NT2/D1 (cell line): ENCODE measurements around the gene POPDC2.

ENCODE experiments used
- SUZ12 ChIP-seq: IDR thresholded peaks from 2 replicates; pipeline ENCODE4 v1.6.1; 2011; ENCODE audit not compliant: insufficient read length, insufficient read depth; ENCODE audit errors: extremely low read depth
- YY1 ChIP-seq: IDR thresholded peaks from 2 replicates; pipeline ENCODE4 v1.6.1; 2011; ENCODE audit not compliant: insufficient read length, insufficient read depth
- ZNF274 ChIP-seq: IDR thresholded peaks from 2 replicates; pipeline ENCODE4 v1.6.1; 2011; ENCODE audit warnings: mild to moderate bottlenecking, low read depth, low read length

DNA sequence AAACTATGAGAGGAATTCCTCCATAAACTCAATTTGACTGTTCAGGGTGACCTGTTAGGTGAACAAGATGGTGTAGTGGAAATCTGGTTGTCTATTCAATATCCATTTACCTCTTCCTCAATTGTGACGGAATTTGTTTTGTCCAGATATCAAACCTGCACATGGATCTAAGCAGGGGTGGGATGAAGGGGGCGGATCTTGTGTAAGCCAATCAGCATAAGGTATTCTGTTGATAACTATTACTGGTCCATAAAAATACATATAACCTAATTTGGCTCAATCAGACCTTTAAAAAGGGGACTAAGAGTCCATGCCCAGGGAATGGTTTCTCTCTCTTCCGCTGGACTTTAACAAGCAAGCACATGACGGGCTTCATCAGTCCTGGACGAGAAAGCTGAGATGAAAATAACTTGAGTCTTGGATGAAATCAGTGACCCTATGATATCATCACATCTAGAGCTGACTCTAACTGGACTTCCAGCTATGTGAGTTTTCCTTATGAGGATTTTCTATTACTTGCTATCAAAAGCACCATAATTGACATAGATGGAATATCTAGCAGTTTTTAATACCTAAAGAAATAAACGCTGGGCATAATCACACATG, 5.7 kb upstream of the POPDC2 start:
- TF ChIP-seq ZNF274 (no peak), SUZ12 (no peak), YY1 (no peak)
